Prostate gland (tissue), 2 donors: ENCODE measurements around the gene GH2. TPM values are rescaled to one million over a fixed set of nuclear protein-coding genes. Genes with fewer than 3 reads are reported as not detected.
A peak's percentile ranks its signal among the peaks of the same experiment; 100 is the strongest.
"Not testable (repeated sequence)": the region's sequence is repeated elsewhere in the genome, so short reads cannot be mapped to it uniquely, and the experiment has no call there.

ENCODE experiments used
- DNase-seq: peaks from one replicate; pipeline ENCODE4 v3.0.0-alpha.2; 2019; ENCODE audit warnings: low spot score
- H3K27ac ChIP-seq, 2 donors: fragments of 200-600 bp; sonication (generic); 2 replicates each; pipeline ENCODE4 v1.5.1; 2017 to 2019
- H3K27me3 ChIP-seq: fragments of 200-600 bp; sonication (generic); replicated peaks from 2 replicates; pipeline ENCODE4 v1.5.1; 2019; ENCODE audit not compliant: insufficient read depth
- H3K36me3 ChIP-seq, 2 donors: fragments of 200-600 bp; sonication (generic); 1 replicate in 1 of 2; 2 replicates in 1 of 2; pipeline versions ENCODE4 v1.5.1 to v1.8.1; 2017 to 2019
- H3K4me1 ChIP-seq: fragments of 200-600 bp; sonication (generic); replicated peaks from 2 replicates; pipeline ENCODE4 v1.5.1; 2019
- H3K4me3 ChIP-seq, 2 donors: fragments of 200-600 bp; sonication (generic); 2 replicates each; pipeline ENCODE4 v1.5.1; 2017 to 2019
- H3K9me3 ChIP-seq: fragments of 200-600 bp; sonication (generic); 2 replicates; pipeline ENCODE4 v1.5.1; 2017
- POLR2A ChIP-seq: fragments of 450-650 bp; IDR thresholded peaks from one replicate; pipeline ENCODE4 v1.6.1; 2016; ENCODE audit warnings: antibody characterized with exemption, mild to moderate bottlenecking
- POLR2AphosphoS5 ChIP-seq: sonication (generic); formaldehyde crosslinking; IDR thresholded peaks from one replicate; pipeline ENCODE4 v1.6.1; 2017; ENCODE audit warnings: antibody characterized with exemption
- WGBS: methylation state at CpG from one replicate; pipeline ENCODE4 v1.1.5; 2018; 5-methylcytosine and 5-hydroxymethylcytosine counted together
- intact Hi-C: fragments of 100-400 bp; cut with DNase I; formaldehyde crosslinking; loops from one replicate; pipeline ENCODE4 v1.14.2; 2022
- total RNA-seq, 2 donors: library from RNA; depleted of rRNA; stranded (reverse); fragments of >200 nt; gene quantifications; one replicate each; pipeline ENCODE4 v1.1.0, GENCODE V29; 2016
- TF ChIP-seq, protein P1 (sequence below), 4 experiments: fragments of 200-600 bp in 2 of 4; fragments of 450-650 bp in 2 of 4; sonication (generic) in 2 of 4; IDR thresholded peaks; 1 replicate in 3 of 4; 2 replicates in 1 of 4; pipeline ENCODE4 v1.5.1; 2016 to 2019; ENCODE audit warnings: antibody characterized with exemption in 4 of 4, mild to moderate bottlenecking in 2 of 4, moderate library complexity in 2 of 4

The GH2 gene
- total RNA-seq, 2 donors from 2014 or later = not detected

DNA sequence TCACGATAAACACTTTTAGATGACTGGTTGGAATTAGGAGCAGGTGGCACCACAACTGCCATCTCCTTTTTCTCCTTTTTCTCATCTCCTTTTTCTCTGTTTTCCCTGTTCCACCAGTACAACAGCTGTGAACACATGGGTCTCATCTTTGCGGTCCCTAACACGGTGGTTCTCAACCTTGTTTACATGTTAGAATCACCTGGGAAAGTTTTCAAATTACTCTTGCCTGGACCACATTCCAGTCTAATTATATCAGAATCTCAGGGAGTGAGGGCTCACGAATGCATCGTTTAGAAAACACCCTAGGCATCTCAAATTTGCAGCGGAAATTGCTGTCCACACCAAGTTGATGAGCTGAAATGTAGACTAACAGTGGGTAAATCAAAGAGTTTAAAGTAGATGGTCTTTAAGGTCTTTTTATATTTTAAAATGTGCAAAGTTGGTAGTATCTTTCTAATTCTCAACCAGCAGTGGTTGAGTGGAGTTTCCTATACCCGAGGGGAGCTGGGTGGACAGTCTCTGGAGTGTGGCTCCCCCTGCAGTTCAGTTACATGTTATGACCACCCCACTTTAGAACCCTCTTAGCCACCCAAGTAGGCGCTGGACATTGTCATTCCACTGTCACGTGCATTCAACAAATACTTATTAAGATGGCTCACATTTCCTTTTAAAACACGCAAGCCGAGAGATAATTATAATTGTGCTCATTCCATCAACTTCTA is 10.7 kb upstream of the GH2 start:
- H3K4me1 ChIP-seq, H3K36me3 ChIP-seq, H3K27me3 ChIP-seq, DNase-seq, H3K27ac ChIP-seq, H3K4me3 ChIP-seq, H3K9me3 ChIP-seq, intact Hi-C loops: not testable (repeated sequence)
- WGBS = 50% methylated on average over 11 of the region's 11 CpGs

DNA sequence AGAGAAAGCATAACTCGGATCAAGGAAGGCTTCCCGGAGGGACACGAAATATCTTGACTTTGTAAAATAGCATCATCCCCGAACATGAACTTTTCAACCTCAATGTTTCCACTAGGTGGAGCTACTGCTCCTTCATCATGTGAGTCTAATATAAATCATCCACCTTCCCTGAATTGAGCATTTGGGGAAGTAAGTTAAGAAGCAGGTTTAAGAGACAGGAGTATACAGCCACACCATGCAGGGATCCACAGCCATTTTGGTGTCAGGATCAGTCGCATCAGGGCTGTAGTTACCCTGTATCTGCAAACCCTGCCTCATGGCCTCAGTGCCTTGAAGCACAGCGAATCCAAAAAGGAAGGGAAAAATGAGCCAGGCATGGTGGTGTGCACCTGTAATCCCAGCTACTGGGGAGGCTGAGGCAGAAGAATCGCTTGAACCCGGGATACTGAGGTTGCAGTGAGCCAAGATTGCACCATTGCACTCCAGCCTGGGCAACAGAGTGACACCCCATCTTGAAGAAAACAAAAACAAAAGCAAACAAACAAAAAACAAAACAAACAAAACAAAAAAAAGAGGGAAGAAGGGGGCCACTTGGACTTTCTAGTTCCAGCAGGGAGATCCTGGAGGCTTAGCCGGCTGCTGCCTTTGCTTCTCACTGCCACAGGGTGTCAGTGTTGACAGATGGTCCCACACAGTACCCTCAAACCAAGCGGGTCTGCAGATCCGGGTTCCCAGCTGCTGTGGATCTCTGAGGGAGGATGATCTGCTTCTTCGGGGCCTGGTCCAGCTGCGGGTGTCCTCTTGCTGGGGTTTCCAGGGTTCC is 7.5 kb upstream of the GH2 start:
- H3K9me3 ChIP-seq, H3K27ac ChIP-seq, H3K27me3 ChIP-seq, H3K36me3 ChIP-seq, intact Hi-C loops, DNase-seq, H3K4me3 ChIP-seq, H3K4me1 ChIP-seq: not testable (repeated sequence)
- 36% methylated on average over 13 of the region's 13 CpGs for WGBS
- TF ChIP-seq, protein P1, sequence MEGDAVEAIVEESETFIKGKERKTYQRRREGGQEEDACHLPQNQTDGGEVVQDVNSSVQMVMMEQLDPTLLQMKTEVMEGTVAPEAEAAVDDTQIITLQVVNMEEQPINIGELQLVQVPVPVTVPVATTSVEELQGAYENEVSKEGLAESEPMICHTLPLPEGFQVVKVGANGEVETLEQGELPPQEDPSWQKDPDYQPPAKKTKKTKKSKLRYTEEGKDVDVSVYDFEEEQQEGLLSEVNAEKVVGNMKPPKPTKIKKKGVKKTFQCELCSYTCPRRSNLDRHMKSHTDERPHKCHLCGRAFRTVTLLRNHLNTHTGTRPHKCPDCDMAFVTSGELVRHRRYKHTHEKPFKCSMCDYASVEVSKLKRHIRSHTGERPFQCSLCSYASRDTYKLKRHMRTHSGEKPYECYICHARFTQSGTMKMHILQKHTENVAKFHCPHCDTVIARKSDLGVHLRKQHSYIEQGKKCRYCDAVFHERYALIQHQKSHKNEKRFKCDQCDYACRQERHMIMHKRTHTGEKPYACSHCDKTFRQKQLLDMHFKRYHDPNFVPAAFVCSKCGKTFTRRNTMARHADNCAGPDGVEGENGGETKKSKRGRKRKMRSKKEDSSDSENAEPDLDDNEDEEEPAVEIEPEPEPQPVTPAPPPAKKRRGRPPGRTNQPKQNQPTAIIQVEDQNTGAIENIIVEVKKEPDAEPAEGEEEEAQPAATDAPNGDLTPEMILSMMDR (IDR thresholded peaks at IDR 0.05) = peak in 2 of 4 experiments; percentile 11 to 41

DNA sequence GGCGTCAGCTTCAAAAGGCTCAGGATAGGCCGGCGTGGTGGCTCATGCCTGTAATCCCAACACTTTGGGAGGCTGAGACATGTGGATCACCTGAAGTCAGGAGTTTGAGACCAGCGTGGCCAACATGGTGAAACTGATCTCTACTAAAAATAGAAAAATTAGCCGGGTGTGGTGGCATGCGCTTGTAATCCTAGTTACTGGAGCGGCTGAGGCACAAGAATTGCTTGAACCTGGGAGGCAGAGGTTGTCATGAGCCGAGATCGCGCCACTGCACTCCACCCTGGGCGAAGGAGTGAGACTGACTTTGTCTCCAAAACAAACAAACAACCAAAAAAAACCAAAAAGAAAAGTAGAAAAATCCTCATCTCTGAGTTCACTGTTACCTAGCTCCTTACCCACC is 3.4 kb upstream of the GH2 start:
- 91% methylated on average over 11 of the region's 11 CpGs for WGBS
- H3K9me3 ChIP-seq, H3K4me1 ChIP-seq, H3K27me3 ChIP-seq, H3K27ac ChIP-seq, H3K36me3 ChIP-seq, intact Hi-C loops, H3K4me3 ChIP-seq, DNase-seq: not testable (repeated sequence)

DNA sequence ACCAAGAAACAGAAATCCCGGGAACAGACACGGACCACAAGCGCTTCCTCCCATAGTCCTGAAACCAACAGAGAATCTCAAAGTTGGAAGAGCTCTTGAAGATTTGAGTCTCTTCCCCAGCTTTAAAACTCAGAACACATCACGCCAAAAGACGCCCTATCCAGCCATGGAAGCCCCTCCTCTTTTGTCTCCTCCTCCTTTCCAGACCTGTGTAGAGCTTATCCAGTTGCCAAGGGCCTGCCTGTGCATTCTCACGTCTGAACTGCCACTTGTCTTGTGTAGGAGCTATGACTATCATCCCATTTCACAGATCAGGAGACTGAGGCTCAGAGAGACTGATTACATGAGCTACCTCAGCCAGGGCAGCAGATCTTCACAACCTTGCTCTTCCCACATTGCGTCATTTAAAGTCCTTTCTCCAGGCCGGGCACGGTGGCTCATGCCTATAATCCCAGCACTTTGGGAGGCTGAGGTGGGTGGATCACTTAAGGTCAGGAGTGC is 932 bp upstream of the GH2 start:
- H3K27me3 ChIP-seq, DNase-seq, intact Hi-C loops, H3K4me3 ChIP-seq, H3K9me3 ChIP-seq, H3K36me3 ChIP-seq, H3K27ac ChIP-seq, H3K4me1 ChIP-seq: not testable (repeated sequence)
- WGBS = 78% methylated on average over 9 of the region's 9 CpGs

DNA sequence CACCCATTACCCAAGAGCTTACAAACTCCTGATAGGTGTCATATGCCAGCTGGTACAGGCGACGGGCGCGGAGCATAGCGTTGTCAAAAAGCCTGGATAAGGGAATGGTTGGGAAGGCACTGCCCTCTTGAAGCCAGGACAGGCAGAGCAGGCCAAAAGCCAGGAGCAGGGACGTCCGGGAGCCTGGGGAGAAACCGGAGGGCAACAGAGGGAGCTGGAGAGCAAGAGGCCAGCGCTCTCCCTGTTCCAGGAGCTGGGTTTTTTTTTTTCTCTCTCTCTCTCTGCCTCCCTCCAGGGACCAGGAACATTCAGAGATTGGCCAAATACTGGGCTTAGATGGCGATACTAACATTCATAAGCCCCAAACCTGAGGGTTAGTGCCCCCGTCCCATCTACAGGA is 407 bp downstream of the GH2 start:
- H3K27ac ChIP-seq, H3K9me3 ChIP-seq, H3K27me3 ChIP-seq, H3K36me3 ChIP-seq, H3K4me3 ChIP-seq, intact Hi-C loops, H3K4me1 ChIP-seq, DNase-seq: not testable (repeated sequence)
- WGBS = 73% methylated on average over 11 of the region's 11 CpGs

DNA sequence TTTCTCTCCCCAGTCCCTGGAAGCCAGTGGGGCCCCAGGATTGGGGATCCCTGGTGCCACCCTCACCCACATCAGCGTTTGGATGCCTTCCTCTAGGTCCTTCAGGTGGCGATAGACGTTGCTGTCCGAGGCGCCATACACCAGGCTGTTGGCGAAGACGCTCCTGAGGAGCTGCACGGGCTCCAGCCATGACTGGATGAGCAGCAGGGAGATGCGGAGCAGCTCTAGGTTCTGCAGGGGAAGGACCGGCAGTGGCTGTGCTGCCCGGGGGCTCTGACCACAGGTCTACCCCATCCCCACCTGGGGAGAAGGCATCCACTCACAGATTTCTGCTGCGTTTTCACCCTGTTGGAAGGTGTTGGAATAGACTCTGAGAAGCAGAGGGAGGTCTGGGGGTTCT is 1.0 kb downstream of the GH2 start:
- no peaks in the 10 kb centered on the region for H3K9me3 ChIP-seq
- WGBS = 77% methylated on average over 12 of the region's 12 CpGs
- H3K4me3 ChIP-seq = no peak overlapping the region
- H3K27ac ChIP-seq = no peak overlapping the region
- DNase-seq = no peak
- H3K36me3 ChIP-seq = no peaks in the 10 kb centered on the region
- no peaks in the 10 kb centered on the region for H3K27me3 ChIP-seq
- H3K4me1 ChIP-seq = no peaks in the 10 kb centered on the region
- no peak for TF ChIP-seq POLR2A
- TF ChIP-seq, protein P1 (IDR thresholded peaks at IDR 0.05) = no peak
- TF ChIP-seq POLR2AphosphoS5 = no peak
- intact Hi-C loops = no loop called here

DNA sequence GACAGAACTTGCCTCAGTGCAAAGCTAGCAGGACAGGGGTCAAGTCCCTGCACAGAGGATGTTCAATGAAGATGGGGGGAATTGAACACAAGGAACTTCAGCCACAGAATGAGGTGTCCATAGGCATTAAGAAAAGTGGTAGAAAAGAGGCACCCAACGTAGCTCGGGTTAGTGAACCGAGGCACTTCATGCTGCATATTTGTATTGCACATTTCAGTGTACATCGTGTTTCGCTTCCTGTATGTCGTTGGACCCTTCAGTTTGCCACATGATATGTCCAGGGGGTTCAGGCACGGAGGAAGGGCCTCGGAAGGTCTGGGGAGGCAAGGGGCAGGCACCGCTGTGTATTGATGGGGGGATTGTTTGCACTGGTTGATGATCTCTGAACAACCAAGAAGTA is 3.3 kb downstream of the GH2 start:
- H3K4me1 ChIP-seq, H3K36me3 ChIP-seq, H3K27ac ChIP-seq, H3K4me3 ChIP-seq, intact Hi-C loops, H3K9me3 ChIP-seq, DNase-seq, H3K27me3 ChIP-seq: not testable (repeated sequence)
- 88% methylated on average over 9 of the region's 9 CpGs for WGBS

DNA sequence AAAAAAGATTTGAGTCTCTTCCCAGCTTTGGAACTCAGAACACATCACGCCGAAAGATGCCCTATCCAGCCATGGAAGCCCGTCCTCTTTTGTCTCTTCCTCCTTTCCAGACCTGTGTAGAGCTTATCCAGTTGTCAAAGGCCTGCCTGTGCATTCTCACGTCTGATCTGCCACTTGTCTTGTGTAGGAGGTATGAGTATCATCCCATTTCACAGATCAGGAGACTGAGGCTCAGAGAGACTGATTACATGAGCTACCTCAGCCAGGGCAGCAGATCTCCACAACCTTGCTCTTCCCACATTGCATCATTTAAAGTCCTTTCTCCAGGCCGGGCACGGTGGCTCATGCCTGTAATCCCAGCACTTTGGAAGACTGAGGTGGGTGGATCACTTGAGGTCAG is 7.1 kb downstream of the GH2 start:
- intact Hi-C loops, H3K4me3 ChIP-seq, DNase-seq, H3K4me1 ChIP-seq, H3K9me3 ChIP-seq, H3K36me3 ChIP-seq, H3K27ac ChIP-seq, H3K27me3 ChIP-seq: not testable (repeated sequence)
- WGBS = 85% methylated on average over 6 of the region's 6 CpGs

DNA sequence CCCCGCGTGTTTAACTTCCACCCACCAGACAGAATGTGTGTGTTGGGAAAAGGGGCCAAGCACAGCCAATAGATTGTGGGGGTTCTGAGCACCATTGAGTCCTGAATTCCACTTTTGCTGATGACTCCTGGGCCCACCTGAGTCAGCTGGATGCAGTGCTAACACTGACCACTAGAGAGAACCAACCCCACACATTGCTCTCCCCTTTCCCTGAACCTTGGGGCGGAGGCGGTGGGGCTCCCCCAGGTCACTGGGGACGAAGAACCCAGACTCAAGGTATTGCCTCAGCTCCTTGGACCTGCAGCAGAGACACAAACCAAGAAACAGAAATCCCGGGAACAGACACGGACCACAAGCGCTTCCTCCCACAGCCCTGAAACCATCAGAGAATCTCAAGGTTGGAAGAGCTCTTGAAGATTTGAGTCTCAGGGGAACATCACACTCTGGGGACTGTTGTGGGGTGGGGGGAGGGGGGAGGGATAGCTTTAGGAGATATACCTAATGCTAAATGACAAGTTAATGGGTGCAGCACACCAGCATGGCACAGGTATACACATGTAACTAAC is 7.6 kb downstream of the GH2 start:
- H3K36me3 ChIP-seq, H3K27me3 ChIP-seq, H3K4me3 ChIP-seq, H3K4me1 ChIP-seq, DNase-seq, H3K27ac ChIP-seq, H3K9me3 ChIP-seq, intact Hi-C loops: not testable (repeated sequence)
- 75% methylated on average over 6 of the region's 8 CpGs for WGBS

DNA sequence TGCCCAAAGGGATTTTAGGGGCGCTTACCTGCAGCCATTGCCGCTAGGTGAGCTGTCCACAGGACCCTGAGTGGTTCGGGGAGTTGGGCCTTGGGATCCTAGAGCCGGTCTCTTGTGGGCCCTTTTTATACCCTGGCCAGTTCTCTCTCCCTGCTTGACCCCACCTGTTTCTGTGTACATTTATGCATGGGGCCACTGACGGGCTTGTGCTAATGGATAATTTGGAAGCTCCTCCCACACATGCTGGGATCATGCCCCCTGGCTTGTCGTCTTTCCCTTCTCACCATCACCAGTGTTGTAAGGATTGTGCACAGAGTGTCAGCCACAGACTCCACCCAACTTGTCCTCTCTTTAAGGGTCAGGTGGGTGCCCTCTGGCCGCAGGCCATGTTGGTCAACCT is 8.2 kb downstream of the GH2 start, which contains the start of gene CSH2:
Gene CSH2, minus strand, starts transcription at position 101 of the 400 bp plus-strand sequence. Its CDS starts 63 bp downstream, at position 38.
- H3K27ac ChIP-seq, H3K4me3 ChIP-seq, intact Hi-C loops, H3K9me3 ChIP-seq, H3K36me3 ChIP-seq, DNase-seq, H3K4me1 ChIP-seq, H3K27me3 ChIP-seq: not testable (repeated sequence)
- WGBS = 78% methylated on average over 6 of the region's 7 CpGs
